Liver (tissue), 9 donors: Measurements from ENCODE around the gene PTCD1. TPM values are rescaled to one million over a fixed set of nuclear protein-coding genes. Genes with fewer than 3 reads are reported as not detected.
A peak's percentile ranks its signal among the peaks of the same experiment; 100 is the strongest.
"Not testable (repeated sequence)": the region's sequence is repeated elsewhere in the genome, so short reads cannot be mapped to it uniquely, and the experiment has no call there.

Experiments used
- DNase-seq: peaks from one replicate; pipeline ENCODE4 v3.0.0-alpha.2; 2017; ENCODE audit warnings: low spot score
- H3K27ac ChIP-seq, 2 donors: one replicate each; pipeline ENCODE4 v1.7.0; 2013; ENCODE audit warnings: inconsistent platforms in 2 of 2, low read length in 2 of 2, control low read depth in 1 of 2, low read depth in 1 of 2, mild to moderate bottlenecking in 1 of 2
- H3K27me3 ChIP-seq, 4 donors: one replicate each; pipeline versions ENCODE4 v1.6.1 to v1.7.0; 2013; ENCODE audit warnings: low read length in 3 of 4, inconsistent platforms in 1 of 4, mild to moderate bottlenecking in 1 of 4, moderate library complexity in 1 of 4; ENCODE audit not compliant: control insufficient read depth in 4 of 4, insufficient read depth in 4 of 4
- H3K36me3 ChIP-seq, 4 donors: one replicate each; pipeline versions ENCODE4 v1.6.1 to v1.7.0; 2013; ENCODE audit warnings: low read length in 3 of 4, mild to moderate bottlenecking in 3 of 4, low read depth in 1 of 4, moderate library complexity in 1 of 4; ENCODE audit not compliant: control insufficient read depth in 4 of 4, insufficient read depth in 3 of 4
- H3K4me1 ChIP-seq, 4 donors: one replicate each; pipeline versions ENCODE4 v1.6.1 to v1.7.0; 2013; ENCODE audit warnings: low read length in 3 of 4, mild to moderate bottlenecking in 3 of 4, moderate library complexity in 1 of 4; ENCODE audit not compliant: control insufficient read depth in 4 of 4, insufficient read depth in 4 of 4
- H3K4me3 ChIP-seq, 3 donors: one replicate each; pipeline versions ENCODE4 v1.6.1 to v1.7.0; 2013; ENCODE audit warnings: low read length in 3 of 3, control low read depth in 1 of 3, low read depth in 1 of 3, mild to moderate bottlenecking in 1 of 3
- H3K9ac ChIP-seq, 2 donors: one replicate each; pipeline ENCODE4 v1.7.0; 2013; ENCODE audit warnings: low read length in 2 of 2, mild to moderate bottlenecking in 2 of 2, moderate library complexity in 2 of 2, control low read depth in 1 of 2, low read depth in 1 of 2
- H3K9me3 ChIP-seq, 4 donors: one replicate each; pipeline versions ENCODE4 v1.6.1 to v1.7.0; 2013; ENCODE audit warnings: low read length in 3 of 4; ENCODE audit not compliant: control insufficient read depth in 4 of 4
- ATF3 ChIP-seq: IDR thresholded peaks from 2 replicates; pipeline ENCODE4 v1.6.1; 2016; ENCODE audit warnings: antibody characterized with exemption
- CTCF ChIP-seq: fragments of 150-350 bp; IDR thresholded peaks from 2 replicates; pipeline ENCODE4 v1.5.1; 2017; ENCODE audit warnings: improper control_type of control experiment, low read depth, low read length; ENCODE audit not compliant: missing input control
- FOXA1 ChIP-seq: IDR thresholded peaks from 2 replicates; pipeline ENCODE4 v1.6.1; 2016; ENCODE audit warnings: antibody characterized with exemption
- FOXA2 ChIP-seq: IDR thresholded peaks from 2 replicates; pipeline ENCODE4 v1.6.1; 2016; ENCODE audit warnings: antibody characterized with exemption
- HNF4A ChIP-seq, 2 donors: conservative IDR thresholded peaks; 2 replicates each; pipeline ENCODE4 v1.6.1; 2016; ENCODE audit warnings: antibody characterized with exemption in 2 of 2, mild to moderate bottlenecking in 2 of 2
- HNF4G ChIP-seq: IDR thresholded peaks from 2 replicates; pipeline ENCODE4 v1.6.1; 2016; ENCODE audit warnings: antibody characterized with exemption
- JUND ChIP-seq, 2 donors: IDR thresholded peaks; 2 replicates each; pipeline ENCODE4 v1.6.1; 2016; ENCODE audit warnings: antibody characterized with exemption in 2 of 2
- MAX ChIP-seq: IDR thresholded peaks from 2 replicates; pipeline ENCODE4 v1.6.1; 2016; ENCODE audit warnings: antibody characterized with exemption
- NR2F2 ChIP-seq: IDR thresholded peaks from 2 replicates; pipeline ENCODE4 v1.6.1; 2016; ENCODE audit warnings: antibody characterized with exemption
- RAD21 ChIP-seq, 2 donors: IDR thresholded peaks; 2 replicates each; pipeline ENCODE4 v1.6.1; 2016; ENCODE audit warnings: antibody characterized with exemption in 2 of 2, mild to moderate bottlenecking in 2 of 2
- REST ChIP-seq: IDR thresholded peaks from 2 replicates; pipeline ENCODE4 v1.6.1; 2016; ENCODE audit warnings: antibody characterized with exemption, mild to moderate bottlenecking
- SP1 ChIP-seq: IDR thresholded peaks from 2 replicates; pipeline ENCODE4 v1.6.1; 2018; ENCODE audit warnings: antibody characterized with exemption, mild to moderate bottlenecking
- TAF1 ChIP-seq: conservative IDR thresholded peaks from 2 replicates; pipeline ENCODE4 v1.6.1; 2016; ENCODE audit warnings: antibody characterized with exemption, mild to moderate bottlenecking
- WGBS: extraction: QIAGEN DNeasy Blood & Tissue Kit; methylation state at CpG from one replicate; pipeline ENCODE4 v1.1.7; 2013; 5-methylcytosine and 5-hydroxymethylcytosine counted together
- polyA plus RNA-seq, 2 donors: library from polyadenylated mRNA; stranded (reverse) in 1 of 2; unstranded in 1 of 2; fragments of 200-250 nt in 1 of 2; fragments of >200 nt in 1 of 2; fragmentation: Nextera tagmentation in 1 of 2; extraction: Ambion mirVana in 1 of 2; gene quantifications; one replicate each; pipeline versions ENCODE4 v1.2.1 to v1.2.3, GENCODE V29; 2013 to 2015
- total RNA-seq, 2 donors: library from RNA; depleted of rRNA; stranded (reverse); fragments of >200 nt; gene quantifications; one replicate each; pipeline ENCODE4 v1.2.3, GENCODE V29; 2014
- donor health status: healthy.
- donor health status: healthy.
- donor health status: healthy.
- donor health status: healthy.
- donor health status: healthy.

PTCD1 gene
- total and polyA plus RNA-seq, 4 donors, result 3.1 to 4.3 (median 3.8) TPM

- H3K27me3 ChIP-seq, result no peaks in the 10 kb centered on the region
- peaks cover 16 to 50% (median 27%) of the 10 kb centered on the region in 4 donors for H3K36me3 ChIP-seq
- WGBS, result 95% methylated on average over 9 of the region's 9 CpGs
- no peak for TF ChIP-seq REST
- no peak for TF ChIP-seq CTCF
- TF ChIP-seq HNF4G, result no peak
- no peak for TF ChIP-seq JUND (IDR thresholded peaks at IDR 0.05)
- TF ChIP-seq FOXA1, result no peak
- no peak for TF ChIP-seq FOXA2
- no peak for TF ChIP-seq SP1
- TF ChIP-seq MAX, result no peak
- TF ChIP-seq ATF3, result no peak
- no peak for TF ChIP-seq TAF1
- TF ChIP-seq NR2F2, result no peak
- H3K4me1 ChIP-seq, result peaks cover 0 to 32% (median 17%) of the 10 kb centered on the region in 4 donors
- H3K9ac ChIP-seq, result no peak overlapping the region
- DNase-seq, result no peak
- H3K9me3 ChIP-seq, result no peaks in the 10 kb centered on the region
- H3K4me3 ChIP-seq, result no peak overlapping the region
- peak overlapping the region; percentile 23 to 47 for H3K27ac ChIP-seq
These were observed 20.3 kb downstream of the PTCD1 start for GRCh38 chr7:99418260-99418659.

GRCh38 chr7:99415513-99416127 is 23.0 kb downstream of the PTCD1 start:
- WGBS, result 42% methylated on average over 17 of the region's 17 CpGs

More at GRCh38 chr7:99415513-99416127, 23.0 kb downstream of the PTCD1 start:
- TF ChIP-seq HNF4A (conservative IDR thresholded peaks at IDR 0.05), result peak; percentile 67 to 71
- TF ChIP-seq HNF4G, result peak; percentile 68
- TF ChIP-seq RAD21 (IDR thresholded peaks at IDR 0.05), result peak; percentile 79 to 82
- TF ChIP-seq CTCF, result peak; percentile 64
- H3K9ac ChIP-seq, H3K27me3 ChIP-seq, H3K9me3 ChIP-seq, DNase-seq, H3K4me3 ChIP-seq: not testable (repeated sequence)
- peak overlapping the region; percentile 32 to 71 for H3K27ac ChIP-seq
- peaks cover 19 to 56% (median 42%) of the 10 kb centered on the region in 4 donors for H3K36me3 ChIP-seq
- peaks cover 0 to 32% (median 17%) of the 10 kb centered on the region in 4 donors for H3K4me1 ChIP-seq
